Lower leg skin (tissue), 4 donors: ENCODE results near the gene MIPOL1. TPM values are rescaled to one million over a fixed set of nuclear protein-coding genes. Genes with fewer than 3 reads are reported as not detected.

Experiments used
- DNase-seq, 2 donors: peaks; one replicate each; pipeline ENCODE4 v3.0.0-alpha.2; 2019; ENCODE audit warnings: low spot score in 2 of 2
- H3K4me3 ChIP-seq: fragments of 200-600 bp; sonication (generic); 2 replicates; pipeline ENCODE4 v1.5.1; 2017; ENCODE audit warnings: mild to moderate bottlenecking, low read depth; ENCODE audit not compliant: poor library complexity, severe bottlenecking
- CTCF ChIP-seq, 3 donors: fragments of 450-650 bp; IDR thresholded peaks; one replicate each; pipeline ENCODE4 v1.5.1; 2016; ENCODE audit warnings: antibody characterized with exemption in 3 of 3, mild to moderate bottlenecking in 3 of 3, moderate library complexity in 2 of 3
- POLR2A ChIP-seq, 2 donors: fragments of 450-650 bp; IDR thresholded peaks; one replicate each; pipeline ENCODE4 v1.6.1; 2016 to 2017; ENCODE audit warnings: antibody characterized with exemption in 2 of 2, mild to moderate bottlenecking in 1 of 2, moderate library complexity in 1 of 2
- WGBS, 2 donors: methylation state at CpG; one replicate each; pipeline ENCODE4 v1.1.5; 2018; 5-methylcytosine and 5-hydroxymethylcytosine counted together
- intact Hi-C: fragments of 100-400 bp; cut with DNase I; formaldehyde crosslinking; loops from one replicate; pipeline ENCODE4 v1.15.0; 2023; ENCODE audit warnings: low total_unique reads
- total RNA-seq, 4 donors: library from RNA; depleted of rRNA; stranded (reverse); fragments of >200 nt; gene quantifications; one replicate each; pipeline ENCODE4 v1.1.0, GENCODE V29; 2016

MIPOL1 gene
- total RNA-seq, 4 donors from 2014 or later: 3.6 to 6.9 (median 5.9) TPM

GRCh38 chr14:37472906-37473305, 275.2 kb downstream of the MIPOL1 start:
- 73 to 77% methylated on average over 4 of the region's 4 CpGs for WGBS, 2 donors
- TF ChIP-seq POLR2A (IDR thresholded peaks at IDR 0.05): no peak

DNA sequence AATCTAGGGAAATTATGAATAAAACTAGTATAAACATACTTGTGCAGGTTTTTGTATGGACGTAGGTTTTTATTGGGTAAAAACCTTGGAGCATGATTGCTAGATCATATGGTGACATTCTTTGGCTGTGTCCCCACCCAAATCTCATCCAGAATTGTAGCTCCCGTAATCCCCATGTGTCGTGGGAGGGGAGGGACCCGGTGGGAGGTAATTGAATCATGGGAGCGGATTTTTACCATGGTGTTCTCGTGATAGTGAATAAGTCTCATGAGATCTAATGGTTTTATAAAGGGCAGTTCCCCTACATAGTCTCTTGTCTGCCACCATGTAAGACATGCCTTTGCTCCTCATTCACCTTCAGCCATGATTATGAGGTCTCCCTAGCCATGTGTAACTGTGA, 276.5 kb downstream of the MIPOL1 start:
- TF ChIP-seq CTCF (IDR thresholded peaks at IDR 0.05): no peak
- no peak for TF ChIP-seq POLR2A (IDR thresholded peaks at IDR 0.05)
- no peak for DNase-seq
- WGBS, 2 donors: 91 to 96% methylated on average over 6 of the region's 6 CpGs
- intact Hi-C loops: no loop called here
- H3K4me3 ChIP-seq: no peak overlapping the region

More at GRCh38 chr14:37472906-37473305, 275.2 kb downstream of the MIPOL1 start:
- no peak overlapping the region for H3K4me3 ChIP-seq
- intact Hi-C loops: no loop called here
- DNase-seq: no peak

- no peak for TF ChIP-seq POLR2A (IDR thresholded peaks at IDR 0.05)
- no peak for TF ChIP-seq CTCF (IDR thresholded peaks at IDR 0.05)
- WGBS, 2 donors: 74% methylated on average over 3 of the region's 3 CpGs
- DNase-seq: no peak
- intact Hi-C loops: no loop called here
- no peak overlapping the region for H3K4me3 ChIP-seq
Observed at GRCh38 chr14:37480446-37481290, 282.9 kb downstream of the MIPOL1 start.

DNA sequence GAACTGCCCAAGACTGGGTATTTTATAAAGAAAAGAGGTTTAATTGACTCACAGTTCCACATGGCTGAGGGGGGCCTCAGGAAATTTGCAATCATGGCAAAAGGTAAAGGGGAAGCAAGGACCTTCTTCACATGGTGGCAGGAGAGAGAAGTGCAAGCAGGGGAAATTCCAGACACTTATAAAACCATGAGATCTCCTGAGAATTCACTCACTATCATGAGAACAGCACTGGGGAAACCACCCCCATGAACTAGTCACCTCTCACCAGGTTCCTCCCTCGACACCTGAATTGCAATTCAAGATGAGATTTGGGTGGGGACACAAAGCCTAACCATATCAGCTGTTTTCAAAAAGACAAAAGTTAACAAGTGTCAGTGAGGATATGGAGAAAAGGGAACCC, 284.7 kb downstream of the MIPOL1 start:
- intact Hi-C loops: no loop called here
- 86 to 96% methylated on average over 1 of the region's 1 CpG for WGBS, 2 donors
- TF ChIP-seq CTCF (IDR thresholded peaks at IDR 0.05): no peak
- no peak for TF ChIP-seq POLR2A (IDR thresholded peaks at IDR 0.05)

DNA sequence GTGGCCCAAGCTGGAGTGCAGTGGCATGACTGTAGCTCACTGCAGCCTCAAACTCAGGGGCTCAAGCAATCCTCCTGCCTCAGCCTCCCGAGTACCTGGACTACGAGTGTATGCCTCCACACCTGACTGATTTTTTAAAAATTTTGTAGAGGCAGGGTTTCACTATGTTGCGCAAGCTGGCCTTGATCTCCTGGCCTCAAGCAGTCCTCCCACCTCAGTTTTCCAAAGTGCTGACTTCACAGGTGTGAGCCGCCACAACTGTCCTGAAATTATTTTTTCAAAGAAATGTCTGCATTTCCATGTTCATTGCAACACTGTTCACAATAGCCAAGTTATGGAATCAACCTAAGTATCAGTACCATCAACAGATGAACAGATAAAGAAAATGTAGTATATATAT, 285.9 kb downstream of the MIPOL1 start:
- DNase-seq: no peak
- H3K4me3 ChIP-seq: no peak overlapping the region
- intact Hi-C loops: no loop called here
- TF ChIP-seq POLR2A (IDR thresholded peaks at IDR 0.05) (no peak), CTCF (IDR thresholded peaks at IDR 0.05) (no peak)
- 90 to 99% methylated on average over 4 of the region's 4 CpGs for WGBS, 2 donors

More for the DNA sequence above, 284.7 kb downstream of the MIPOL1 start:
- H3K4me3 ChIP-seq: no peak overlapping the region
- no peak for DNase-seq

GRCh38 chr14:37490607-37491006, 292.9 kb downstream of the MIPOL1 start:
- intact Hi-C loops: no loop called here
- no peak overlapping the region for H3K4me3 ChIP-seq
- WGBS, 2 donors: 86 to 94% methylated on average over 3 of the region's 3 CpGs
- TF ChIP-seq POLR2A (IDR thresholded peaks at IDR 0.05): no peak
- TF ChIP-seq CTCF (IDR thresholded peaks at IDR 0.05): no peak
- DNase-seq: no peak
